Left ventricle myocardium inferior (tissue), 1 donor: ENCODE measurements around the gene ARHGAP12. TPM values are rescaled to one million over a fixed set of nuclear protein-coding genes. Genes with fewer than 3 reads are reported as not detected.

Source experiments
- DNase-seq: peaks from one replicate; pipeline ENCODE4 v3.0.0-alpha.2; 2020
- H3K27ac ChIP-seq: fragments of 200-600 bp; replicated peaks from 2 replicates; pipeline ENCODE4 v1.8.0; 2021
- H3K27me3 ChIP-seq: fragments of 200-600 bp; 2 replicates; pipeline ENCODE4 v1.8.0; 2021; ENCODE audit warnings: low read depth
- H3K36me3 ChIP-seq: fragments of 200-600 bp; 2 replicates; pipeline ENCODE4 v1.8.0; 2021
- H3K4me1 ChIP-seq: fragments of 200-600 bp; 2 replicates; pipeline ENCODE4 v1.8.0; 2021
- H3K4me3 ChIP-seq: fragments of 200-600 bp; 2 replicates; pipeline ENCODE4 v1.8.0; 2021; ENCODE audit warnings: mild to moderate bottlenecking, moderate library complexity
- H3K9me3 ChIP-seq: fragments of 200-600 bp; replicated peaks from 2 replicates; pipeline ENCODE4 v1.8.0; 2021
- intact Hi-C: fragments of 100-400 bp; cut with micrococcal nuclease; formaldehyde crosslinking; loops from one replicate; pipeline ENCODE4 v1.11.0; 2022
- total RNA-seq: library from RNA; stranded (reverse); fragmentation: NEBNext Ultra II Directional; extraction: Animal tissue kit (Norgen Biotek cat#: 25700); gene quantifications from one replicate; pipeline ENCODE4 v1.2.1, GENCODE V29; 2021
- TF ChIP-seq, protein P1 (sequence below): fragments of 200-600 bp; IDR thresholded peaks from 2 replicates; pipeline ENCODE4 v1.8.0; 2021; ENCODE audit warnings: antibody characterized with exemption, mild to moderate bottlenecking, borderline replicate concordance
- donor health status: DM: no; HTN: yes; CAD: no; lungs with severe emphysema.

Gene ARHGAP12
- total RNA-seq, 1 donor from 2014 or later: 22.1 TPM

DNA sequence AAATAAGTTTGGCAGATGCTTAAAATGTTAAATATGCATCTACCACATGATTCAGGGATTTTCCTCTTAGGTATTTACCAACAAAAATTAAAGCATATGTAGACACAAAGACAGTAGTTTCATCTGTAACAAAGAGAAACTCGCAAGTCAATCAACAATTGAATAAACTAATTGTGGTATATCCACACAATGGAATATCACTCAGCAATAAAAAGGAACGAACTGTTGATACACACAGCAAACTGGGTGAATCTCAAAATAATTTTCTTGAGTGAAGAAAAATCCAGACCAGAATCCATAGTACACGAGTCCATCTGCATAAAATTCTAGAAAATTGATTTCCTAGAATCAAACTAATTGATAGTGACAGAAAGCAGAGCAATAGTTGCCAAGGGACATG is 5.2 kb downstream of the ARHGAP12 start:
- intact Hi-C loops: no loop called here
- no peak for DNase-seq
- H3K4me1 ChIP-seq: peaks cover 34% of the 10 kb centered on the region

DNA sequence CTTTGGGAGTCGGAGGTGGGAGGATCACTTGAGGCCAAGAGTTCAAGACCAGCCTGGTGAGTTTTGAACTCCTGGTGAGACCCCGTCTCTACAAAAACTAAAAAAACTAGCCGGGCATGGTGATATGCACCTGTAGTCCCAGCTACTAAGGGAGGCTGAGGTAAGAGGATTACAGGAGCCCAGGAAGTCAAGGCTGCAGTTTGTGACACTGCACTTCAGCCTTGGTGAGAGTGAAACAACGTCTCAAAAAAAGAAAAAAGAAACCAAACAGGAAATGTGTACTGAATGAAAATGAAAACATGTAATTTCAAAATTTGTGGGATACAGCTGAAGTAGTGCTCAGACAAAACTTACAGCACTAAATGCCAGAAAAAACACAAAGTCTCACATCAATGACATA is 7.6 kb downstream of the ARHGAP12 start:
- H3K4me1 ChIP-seq: peaks cover 15% of the 10 kb centered on the region
- DNase-seq: no peak
- TF ChIP-seq, protein P1, sequence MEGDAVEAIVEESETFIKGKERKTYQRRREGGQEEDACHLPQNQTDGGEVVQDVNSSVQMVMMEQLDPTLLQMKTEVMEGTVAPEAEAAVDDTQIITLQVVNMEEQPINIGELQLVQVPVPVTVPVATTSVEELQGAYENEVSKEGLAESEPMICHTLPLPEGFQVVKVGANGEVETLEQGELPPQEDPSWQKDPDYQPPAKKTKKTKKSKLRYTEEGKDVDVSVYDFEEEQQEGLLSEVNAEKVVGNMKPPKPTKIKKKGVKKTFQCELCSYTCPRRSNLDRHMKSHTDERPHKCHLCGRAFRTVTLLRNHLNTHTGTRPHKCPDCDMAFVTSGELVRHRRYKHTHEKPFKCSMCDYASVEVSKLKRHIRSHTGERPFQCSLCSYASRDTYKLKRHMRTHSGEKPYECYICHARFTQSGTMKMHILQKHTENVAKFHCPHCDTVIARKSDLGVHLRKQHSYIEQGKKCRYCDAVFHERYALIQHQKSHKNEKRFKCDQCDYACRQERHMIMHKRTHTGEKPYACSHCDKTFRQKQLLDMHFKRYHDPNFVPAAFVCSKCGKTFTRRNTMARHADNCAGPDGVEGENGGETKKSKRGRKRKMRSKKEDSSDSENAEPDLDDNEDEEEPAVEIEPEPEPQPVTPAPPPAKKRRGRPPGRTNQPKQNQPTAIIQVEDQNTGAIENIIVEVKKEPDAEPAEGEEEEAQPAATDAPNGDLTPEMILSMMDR: no peak
- H3K36me3 ChIP-seq: no peaks in the 10 kb centered on the region
- intact Hi-C loops: no loop called here
- no peak overlapping the region for H3K4me3 ChIP-seq
- H3K9me3 ChIP-seq: no peaks in the 10 kb centered on the region
- H3K27ac ChIP-seq: no peak overlapping the region
- no peaks in the 10 kb centered on the region for H3K27me3 ChIP-seq

More for the DNA sequence above, 5.2 kb downstream of the ARHGAP12 start:
- TF ChIP-seq, protein P1: no peak
- H3K4me3 ChIP-seq: no peak overlapping the region
- no peak overlapping the region for H3K27ac ChIP-seq
- H3K9me3 ChIP-seq: no peaks in the 10 kb centered on the region
- H3K36me3 ChIP-seq: no peaks in the 10 kb centered on the region
- no peaks in the 10 kb centered on the region for H3K27me3 ChIP-seq

DNA sequence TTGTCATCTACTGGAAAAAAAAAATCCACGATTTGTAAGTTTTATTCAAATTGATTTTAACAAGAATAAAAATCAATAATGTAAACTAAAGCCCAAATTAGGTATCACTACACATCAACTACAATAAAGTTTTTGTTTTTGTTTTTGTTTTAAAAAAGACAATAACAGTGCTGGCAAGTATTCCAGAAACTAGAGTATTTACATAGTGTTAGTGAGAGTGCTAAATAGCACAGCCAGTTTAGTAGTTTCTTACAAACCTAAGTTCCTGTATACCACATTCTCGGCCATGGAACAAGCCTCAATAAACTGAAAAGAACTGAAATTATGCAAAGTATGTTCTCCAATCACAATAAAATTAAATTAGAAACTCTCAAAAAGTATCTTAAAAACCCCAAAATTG is 8.1 kb downstream of the ARHGAP12 start:
- Histone ChIP-seq H3K27ac (no peak overlapping the region), H3K36me3 (no peaks in the 10 kb centered on the region), H3K4me3 (no peak overlapping the region), H3K4me1 (peaks cover 10% of the 10 kb centered on the region), H3K27me3 (no peaks in the 10 kb centered on the region), H3K9me3 (no peaks in the 10 kb centered on the region)
- TF ChIP-seq, protein P1: no peak
- no peak for DNase-seq
- intact Hi-C loops: no loop called here

DNA sequence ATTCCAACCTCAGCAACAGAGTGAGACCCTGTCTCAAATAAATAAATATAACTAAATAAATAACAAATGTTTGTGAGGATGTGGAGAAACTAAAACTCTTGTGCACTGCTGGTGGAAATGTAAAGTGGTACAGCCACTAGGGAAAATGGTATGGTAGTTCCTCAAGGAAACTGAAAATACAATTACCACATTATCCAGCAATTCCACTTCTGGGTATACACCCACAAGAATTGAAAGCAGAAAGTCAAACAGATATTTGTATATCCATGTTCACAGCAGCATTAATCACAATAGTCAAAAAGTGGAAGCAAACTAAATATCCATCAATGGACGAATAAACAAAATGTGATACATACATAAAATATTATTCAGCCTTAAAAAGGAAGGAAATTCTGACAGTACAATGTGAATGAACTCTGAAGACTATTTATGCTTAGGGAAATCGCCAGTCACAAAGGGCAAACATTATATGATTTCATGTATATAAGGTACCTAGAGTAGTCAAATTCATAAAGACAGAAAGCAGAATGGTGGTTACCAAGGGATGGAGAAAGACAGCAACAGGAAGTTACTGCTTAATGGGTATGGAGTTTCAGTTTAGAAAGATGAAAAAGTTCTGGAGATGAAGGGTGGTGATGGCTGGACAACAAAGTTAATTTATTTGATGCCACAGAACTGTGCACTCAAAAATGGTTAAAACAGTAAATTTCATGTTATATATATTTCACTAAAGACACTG is 9.8 kb downstream of the ARHGAP12 start:
- Histone ChIP-seq H3K27me3 (no peaks in the 10 kb centered on the region), H3K36me3 (no peaks in the 10 kb centered on the region), H3K27ac (no peak overlapping the region), H3K4me1 (peaks cover 8% of the 10 kb centered on the region), H3K9me3 (no peaks in the 10 kb centered on the region), H3K4me3 (no peak overlapping the region)
- DNase-seq: no peak
- TF ChIP-seq, protein P1: no peak
- intact Hi-C loops: no loop called here

DNA sequence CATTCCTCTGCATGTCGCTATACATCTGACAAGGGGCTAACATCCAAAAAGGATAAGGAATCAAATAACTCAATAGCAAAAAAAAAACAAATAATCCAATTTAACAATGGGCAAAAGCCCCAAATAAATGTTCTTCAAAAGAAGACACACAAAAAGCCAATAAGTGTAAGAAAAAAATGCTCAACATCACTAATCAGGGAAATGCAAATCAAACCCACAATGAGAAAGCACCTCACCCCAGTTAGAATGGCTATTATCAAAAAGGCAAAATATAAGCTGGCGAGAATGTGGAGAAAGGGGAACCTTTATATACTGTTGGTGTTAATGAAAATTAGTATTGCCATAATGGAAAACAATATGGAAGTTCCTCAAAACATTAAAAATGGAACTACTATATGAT is 14.3 kb downstream of the ARHGAP12 start:
- Histone ChIP-seq H3K4me3 (no peak overlapping the region), H3K4me1 (peaks cover 33% of the 10 kb centered on the region), H3K27ac (no peak overlapping the region), H3K36me3 (no peaks in the 10 kb centered on the region), H3K27me3 (no peaks in the 10 kb centered on the region), H3K9me3 (no peaks in the 10 kb centered on the region)
- intact Hi-C loops: no loop called here
- TF ChIP-seq, protein P1: no peak
- no peak for DNase-seq
